Prostate gland (tissue), 2 donors: ENCODE data around the gene ADAT2. TPM values are rescaled to one million over a fixed set of nuclear protein-coding genes. Genes with fewer than 3 reads are reported as not detected.
"Not testable (repeated sequence)": the region's sequence is repeated elsewhere in the genome, so short reads cannot be mapped to it uniquely, and the experiment has no call there.

Experiments
- DNase-seq: peaks from one replicate; pipeline ENCODE4 v3.0.0-alpha.2; 2019; ENCODE audit warnings: low spot score
- H3K27ac ChIP-seq, 2 donors: fragments of 200-600 bp; sonication (generic); 2 replicates each; pipeline ENCODE4 v1.5.1; 2017 to 2019
- H3K27me3 ChIP-seq: fragments of 200-600 bp; sonication (generic); replicated peaks from 2 replicates; pipeline ENCODE4 v1.5.1; 2019; ENCODE audit not compliant: insufficient read depth
- H3K36me3 ChIP-seq, 2 donors: fragments of 200-600 bp; sonication (generic); 1 replicate in 1 of 2; 2 replicates in 1 of 2; pipeline versions ENCODE4 v1.5.1 to v1.8.1; 2017 to 2019
- H3K4me1 ChIP-seq: fragments of 200-600 bp; sonication (generic); replicated peaks from 2 replicates; pipeline ENCODE4 v1.5.1; 2019
- H3K4me3 ChIP-seq, 2 donors: fragments of 200-600 bp; sonication (generic); 2 replicates each; pipeline ENCODE4 v1.5.1; 2017 to 2019
- H3K9me3 ChIP-seq: fragments of 200-600 bp; sonication (generic); 2 replicates; pipeline ENCODE4 v1.5.1; 2017
- POLR2A ChIP-seq: fragments of 450-650 bp; IDR thresholded peaks from one replicate; pipeline ENCODE4 v1.6.1; 2016; ENCODE audit warnings: antibody characterized with exemption, mild to moderate bottlenecking
- POLR2AphosphoS5 ChIP-seq: sonication (generic); formaldehyde crosslinking; IDR thresholded peaks from one replicate; pipeline ENCODE4 v1.6.1; 2017; ENCODE audit warnings: antibody characterized with exemption
- WGBS: methylation state at CpG from one replicate; pipeline ENCODE4 v1.1.5; 2018; 5-methylcytosine and 5-hydroxymethylcytosine counted together
- intact Hi-C: fragments of 100-400 bp; cut with DNase I; formaldehyde crosslinking; loops from one replicate; pipeline ENCODE4 v1.14.2; 2022
- total RNA-seq, 2 donors: library from RNA; depleted of rRNA; stranded (reverse); fragments of >200 nt; gene quantifications; one replicate each; pipeline ENCODE4 v1.1.0, GENCODE V29; 2016
- TF ChIP-seq, protein P1 (sequence below), 4 experiments: fragments of 200-600 bp in 2 of 4; fragments of 450-650 bp in 2 of 4; sonication (generic) in 2 of 4; IDR thresholded peaks; 1 replicate in 3 of 4; 2 replicates in 1 of 4; pipeline ENCODE4 v1.5.1; 2016 to 2019; ENCODE audit warnings: antibody characterized with exemption in 4 of 4, mild to moderate bottlenecking in 2 of 4, moderate library complexity in 2 of 4

Gene ADAT2
- total RNA-seq, 2 donors from 2014 or later = 3.2 to 4.2 TPM

- TF ChIP-seq, protein P1, sequence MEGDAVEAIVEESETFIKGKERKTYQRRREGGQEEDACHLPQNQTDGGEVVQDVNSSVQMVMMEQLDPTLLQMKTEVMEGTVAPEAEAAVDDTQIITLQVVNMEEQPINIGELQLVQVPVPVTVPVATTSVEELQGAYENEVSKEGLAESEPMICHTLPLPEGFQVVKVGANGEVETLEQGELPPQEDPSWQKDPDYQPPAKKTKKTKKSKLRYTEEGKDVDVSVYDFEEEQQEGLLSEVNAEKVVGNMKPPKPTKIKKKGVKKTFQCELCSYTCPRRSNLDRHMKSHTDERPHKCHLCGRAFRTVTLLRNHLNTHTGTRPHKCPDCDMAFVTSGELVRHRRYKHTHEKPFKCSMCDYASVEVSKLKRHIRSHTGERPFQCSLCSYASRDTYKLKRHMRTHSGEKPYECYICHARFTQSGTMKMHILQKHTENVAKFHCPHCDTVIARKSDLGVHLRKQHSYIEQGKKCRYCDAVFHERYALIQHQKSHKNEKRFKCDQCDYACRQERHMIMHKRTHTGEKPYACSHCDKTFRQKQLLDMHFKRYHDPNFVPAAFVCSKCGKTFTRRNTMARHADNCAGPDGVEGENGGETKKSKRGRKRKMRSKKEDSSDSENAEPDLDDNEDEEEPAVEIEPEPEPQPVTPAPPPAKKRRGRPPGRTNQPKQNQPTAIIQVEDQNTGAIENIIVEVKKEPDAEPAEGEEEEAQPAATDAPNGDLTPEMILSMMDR (IDR thresholded peaks at IDR 0.05) = no peak
- TF ChIP-seq POLR2AphosphoS5 = no peak
- no peak for TF ChIP-seq POLR2A
- WGBS = 100% methylated on average over 1 of the region's 1 CpG
- no peak for DNase-seq
- Histone ChIP-seq H3K27ac (no peak overlapping the region), H3K9me3 (no peaks in the 10 kb centered on the region), H3K4me3 (no peak overlapping the region), H3K4me1 (no peaks in the 10 kb centered on the region), H3K36me3 (no peaks in the 10 kb centered on the region), H3K27me3 (no peaks in the 10 kb centered on the region)
- intact Hi-C loops = no loop called here
Observed at GRCh38 chr6:143476545-143476944, 26.1 kb upstream of the ADAT2 start.

DNA sequence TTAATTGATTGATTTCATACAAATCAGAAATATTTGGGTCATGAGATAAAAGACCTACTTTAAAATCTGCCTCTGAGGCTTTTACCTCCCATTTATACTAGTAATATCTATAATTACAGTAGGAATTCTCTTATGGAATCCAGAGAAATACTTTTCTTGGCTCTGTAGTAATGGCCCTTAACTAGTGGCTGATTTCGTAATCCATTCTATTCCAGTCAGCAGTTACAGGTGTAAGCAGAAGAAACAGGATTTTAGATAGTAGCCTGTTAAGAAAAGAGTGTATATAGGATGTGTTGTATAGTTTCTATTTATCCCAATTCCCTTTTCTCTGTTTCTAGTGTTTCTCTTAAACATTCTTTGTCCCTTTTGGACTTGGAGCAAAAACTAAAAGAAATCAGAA is 21.3 kb upstream of the ADAT2 start:
- no peak for TF ChIP-seq POLR2AphosphoS5
- TF ChIP-seq, protein P1 (IDR thresholded peaks at IDR 0.05) = no peak
- TF ChIP-seq POLR2A = no peak
- DNase-seq = no peak
- Histone ChIP-seq H3K27me3 (no peaks in the 10 kb centered on the region), H3K27ac (no peak overlapping the region), H3K4me3 (no peak overlapping the region), H3K4me1 (no peaks in the 10 kb centered on the region), H3K36me3 (no peaks in the 10 kb centered on the region), H3K9me3 (no peaks in the 10 kb centered on the region)
- intact Hi-C loops = no loop called here
- 97% methylated on average over 1 of the region's 1 CpG for WGBS

GRCh38 chr6:143468823-143469222 is 18.3 kb upstream of the ADAT2 start:
- WGBS = 91% methylated on average over 2 of the region's 2 CpGs
- not testable (repeated sequence) for H3K4me3 ChIP-seq, H3K4me1 ChIP-seq

GRCh38 chr6:143468026-143468425 is 17.5 kb upstream of the ADAT2 start:
- H3K27ac ChIP-seq = no peak overlapping the region
- intact Hi-C loops = no loop called here
- no peaks in the 10 kb centered on the region for H3K27me3 ChIP-seq
- no peak overlapping the region for H3K4me3 ChIP-seq
- no peak for DNase-seq
- no peaks in the 10 kb centered on the region for H3K9me3 ChIP-seq
- no peaks in the 10 kb centered on the region for H3K4me1 ChIP-seq
- H3K36me3 ChIP-seq = no peaks in the 10 kb centered on the region
- TF ChIP-seq, protein P1 (IDR thresholded peaks at IDR 0.05) = no peak

More at GRCh38 chr6:143468823-143469222, 18.3 kb upstream of the ADAT2 start:
- H3K27ac ChIP-seq, intact Hi-C loops, DNase-seq, H3K27me3 ChIP-seq, H3K9me3 ChIP-seq, H3K36me3 ChIP-seq: not testable (repeated sequence)

- WGBS = 94% methylated on average over 2 of the region's 2 CpGs
- no peak overlapping the region for H3K4me3 ChIP-seq
- H3K4me1 ChIP-seq = no peaks in the 10 kb centered on the region
- intact Hi-C loops = no loop called here
- H3K36me3 ChIP-seq = no peaks in the 10 kb centered on the region
- H3K27me3 ChIP-seq = no peaks in the 10 kb centered on the region
- H3K9me3 ChIP-seq = no peaks in the 10 kb centered on the region
- DNase-seq = no peak
- no peak overlapping the region for H3K27ac ChIP-seq
- TF ChIP-seq, protein P1 (IDR thresholded peaks at IDR 0.05) = no peak
- TF ChIP-seq POLR2AphosphoS5 (no peak), POLR2A (no peak)
Observed at GRCh38 chr6:143465546-143465945, 15.1 kb upstream of the ADAT2 start.
